ENCODE data around the gene STXBP6. TPM values are rescaled to one million over a fixed set of nuclear protein-coding genes. Genes with fewer than 3 reads are reported as not detected.

Gene STXBP6
- polyA plus RNA-seq, 1 donor from 2014 or later: 14.6 TPM

- H4K20me1 ChIP-seq (ENCODE audit: insufficient read depth): no peaks in the 10 kb centered on the region
- H3K36me3 ChIP-seq (ENCODE audit: insufficient read depth, low read length): no peaks in the 10 kb centered on the region
- no peak overlapping the region for H3K9ac ChIP-seq (ENCODE audit: low read length)
- H3K4me2 ChIP-seq (ENCODE audit: low read length): no peak overlapping the region
- H3K79me2 ChIP-seq (replicated peaks; ENCODE audit: insufficient read depth, low read length): no peaks in the 10 kb centered on the region
- H3K9me2 ChIP-seq (ENCODE audit: insufficient read depth, low read length): no peaks in the 10 kb centered on the region
- H3K27me3 ChIP-seq (ENCODE audit: insufficient read depth, low read depth, low read length): no peaks in the 10 kb centered on the region
- no peak overlapping the region for H3K4me3 ChIP-seq (ENCODE audit: low read length)
- H3K27ac ChIP-seq (ENCODE audit: low read length): no peak overlapping the region
- TF ChIP-seq SMC3 (conservative IDR thresholded peaks at IDR 0.05; ENCODE audit: poor library complexity): no peak
- no peaks in the 10 kb centered on the region for H3K9me3 ChIP-seq (ENCODE audit: low read length)
- H2AFZ ChIP-seq (ENCODE audit: low read depth, low read length): no peak overlapping the region
- no peaks in the 10 kb centered on the region for H3F3A ChIP-seq (ENCODE audit: insufficient read depth, low read length, poor library complexity, severe bottlenecking)
Observed at GRCh38 chr14:24814944-24815343, 235.0 kb downstream of the STXBP6 start.

GRCh38 chr14:24814346-24814745 is 235.6 kb downstream of the STXBP6 start:
- H3F3A ChIP-seq (ENCODE audit: insufficient read depth, low read length, poor library complexity, severe bottlenecking): no peaks in the 10 kb centered on the region
- TF ChIP-seq RAD21 (conservative IDR thresholded peaks at IDR 0.05) (no peak), SMC3 (conservative IDR thresholded peaks at IDR 0.05; ENCODE audit: poor library complexity) (no peak), EZH2 (IDR thresholded peaks at IDR 0.05; ENCODE audit: borderline replicate concordance, insufficient read depth, low read length, poor library complexity, severe bottlenecking) (no peak), REST (IDR thresholded peaks at IDR 0.05; ENCODE audit: borderline replicate concordance) (no peak), CTCF (IDR thresholded peaks at IDR 0.05; ENCODE audit: poor library complexity, severe bottlenecking) (no peak), TAF1 (IDR thresholded peaks at IDR 0.05; ENCODE audit: low read depth) (no peak), POLR2AphosphoS5 (IDR thresholded peaks at IDR 0.05) (no peak), MXI1 (conservative IDR thresholded peaks at IDR 0.05; ENCODE audit: poor library complexity, severe bottlenecking) (no peak)

DNA sequence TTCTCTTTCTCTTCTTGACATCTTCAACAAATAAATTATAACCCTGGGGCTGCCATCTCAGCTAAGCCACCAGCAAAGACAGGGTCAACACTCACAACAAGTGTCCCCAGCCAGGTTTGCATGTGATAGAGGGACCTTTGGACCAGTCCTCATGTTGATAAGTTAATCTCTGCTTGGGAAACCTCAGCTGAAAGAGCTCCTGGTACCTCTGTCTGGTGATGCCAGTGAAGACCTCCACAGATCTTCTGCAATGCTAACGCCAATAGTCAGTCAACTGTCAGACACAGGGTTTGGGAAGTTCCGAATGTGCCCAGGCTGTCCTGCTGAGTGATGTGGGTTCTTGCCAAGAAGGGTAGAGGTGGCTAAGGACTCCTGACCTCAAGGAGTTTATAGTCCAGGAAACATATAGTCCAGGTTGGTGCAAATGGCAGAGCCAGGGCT is 236.1 kb downstream of the STXBP6 start:
- H4K20me1 ChIP-seq (ENCODE audit: insufficient read depth): no peaks in the 10 kb centered on the region
- TF ChIP-seq RAD21 (conservative IDR thresholded peaks at IDR 0.05): no peak
- TF ChIP-seq EP300 (conservative IDR thresholded peaks at IDR 0.05; ENCODE audit: poor library complexity, severe bottlenecking): no peak
- TF ChIP-seq CTCF (IDR thresholded peaks at IDR 0.05; ENCODE audit: poor library complexity, severe bottlenecking): no peak
- TF ChIP-seq POLR2AphosphoS5 (IDR thresholded peaks at IDR 0.05): no peak
- no peak for TF ChIP-seq EZH2 (IDR thresholded peaks at IDR 0.05; ENCODE audit: borderline replicate concordance, insufficient read depth, low read length, poor library complexity, severe bottlenecking)
- no peak for TF ChIP-seq REST (IDR thresholded peaks at IDR 0.05; ENCODE audit: borderline replicate concordance)
- no peak for TF ChIP-seq TAF1 (IDR thresholded peaks at IDR 0.05; ENCODE audit: low read depth)
- no peak for TF ChIP-seq MXI1 (conservative IDR thresholded peaks at IDR 0.05; ENCODE audit: poor library complexity, severe bottlenecking)
- TF ChIP-seq SMC3 (conservative IDR thresholded peaks at IDR 0.05; ENCODE audit: poor library complexity): no peak
- no peak overlapping the region for H3K27ac ChIP-seq (ENCODE audit: low read length)

More at GRCh38 chr14:24814346-24814745, 235.6 kb downstream of the STXBP6 start:
- Histone ChIP-seq H4K20me1 (ENCODE audit: insufficient read depth) (no peaks in the 10 kb centered on the region), H3K9ac (ENCODE audit: low read length) (no peak overlapping the region), H3K4me2 (ENCODE audit: low read length) (no peak overlapping the region), H3K79me2 (replicated peaks; ENCODE audit: insufficient read depth, low read length) (no peaks in the 10 kb centered on the region), H3K36me3 (ENCODE audit: insufficient read depth, low read length) (no peaks in the 10 kb centered on the region), H3K4me3 (ENCODE audit: low read length) (no peak overlapping the region), H2AFZ (ENCODE audit: low read depth, low read length) (no peak overlapping the region), H3K27me3 (ENCODE audit: insufficient read depth, low read depth, low read length) (no peaks in the 10 kb centered on the region), H3K9me3 (ENCODE audit: low read length) (no peaks in the 10 kb centered on the region), H3K9me2 (ENCODE audit: insufficient read depth, low read length) (no peaks in the 10 kb centered on the region), H3K27ac (ENCODE audit: low read length) (no peak overlapping the region)

More for the DNA sequence above, 236.1 kb downstream of the STXBP6 start:
- H3K36me3 ChIP-seq (ENCODE audit: insufficient read depth, low read length): no peaks in the 10 kb centered on the region
- H3K9ac ChIP-seq (ENCODE audit: low read length): no peak overlapping the region
- H3F3A ChIP-seq (ENCODE audit: insufficient read depth, low read length, poor library complexity, severe bottlenecking): no peaks in the 10 kb centered on the region
- no peak overlapping the region for H3K4me2 ChIP-seq (ENCODE audit: low read length)
- H3K9me2 ChIP-seq (ENCODE audit: insufficient read depth, low read length): no peaks in the 10 kb centered on the region
- H3K79me2 ChIP-seq (replicated peaks; ENCODE audit: insufficient read depth, low read length): no peaks in the 10 kb centered on the region
- H3K9me3 ChIP-seq (ENCODE audit: low read length): no peaks in the 10 kb centered on the region
- H2AFZ ChIP-seq (ENCODE audit: low read depth, low read length): no peak overlapping the region
- no peaks in the 10 kb centered on the region for H3K27me3 ChIP-seq (ENCODE audit: insufficient read depth, low read depth, low read length)
- H3K4me3 ChIP-seq (ENCODE audit: low read length): no peak overlapping the region

All from neural cell (in vitro differentiated cells).